HG02970 (cell line): ENCODE measurements around the gene ZNF490.
"Not testable (repeated sequence)": the region's sequence is repeated elsewhere in the genome, so short reads cannot be mapped to it uniquely, and the experiment has no call there.

Source experiments
- ATAC-seq: cut with Tn5 transposase; IDR thresholded peaks from one replicate; pipeline ENCODE4 v1.9.1; 2021; ENCODE audit warnings: mild to moderate bottlenecking, moderate library complexity, moderate number of reproducible peaks; ENCODE audit not compliant: unreplicated experiment, low FRiP score

Gene ZNF490

GRCh38 chr19:12623361-12624031 is 12.9 kb upstream of the ZNF490 start:
- no peak for ATAC-seq

- ATAC-seq, result not testable (repeated sequence)
These were observed 10.8 kb upstream of the ZNF490 start for GRCh38 chr19:12621253-12622024.

- no peak for ATAC-seq
These were observed 7.0 kb upstream of the ZNF490 start for GRCh38 chr19:12617646-12618045.

GRCh38 chr19:12611361-12611699 is 717 bp upstream of the ZNF490 start:
- ATAC-seq, result no peak

- no peak for ATAC-seq
These were observed 3.0 kb downstream of the ZNF490 start for GRCh38 chr19:12607631-12608030.

GRCh38 chr19:12606796-12607195 is 3.8 kb downstream of the ZNF490 start:
- ATAC-seq, result no peak

- ATAC-seq, result peak; percentile 43
These were observed 6.9 kb downstream of the ZNF490 start for GRCh38 chr19:12603714-12604113.

- ATAC-seq, result no peak
These were observed 13.0 kb downstream of the ZNF490 start for GRCh38 chr19:12597594-12597993.

GRCh38 chr19:12596927-12597548 is 13.6 kb downstream of the ZNF490 start:
- ATAC-seq, result no peak

- ATAC-seq, result no peak
These were observed 14.1 kb downstream of the ZNF490 start for GRCh38 chr19:12596485-12596884.

GRCh38 chr19:12581100-12581499 is 29.5 kb downstream of the ZNF490 start:
- ATAC-seq, result no peak

GRCh38 chr19:12580180-12580694 is 30.4 kb downstream of the ZNF490 start:
- ATAC-seq, result no peak

- ATAC-seq, result no peak
These were observed 32.0 kb downstream of the ZNF490 start for GRCh38 chr19:12578641-12579040.

GRCh38 chr19:12574036-12574435 is 36.6 kb downstream of the ZNF490 start:
- no peak for ATAC-seq

GRCh38 chr19:12567951-12568350 is 42.7 kb downstream of the ZNF490 start:
- no peak for ATAC-seq

- ATAC-seq, result not testable (repeated sequence)
These were observed 44.2 kb downstream of the ZNF490 start for GRCh38 chr19:12566380-12566779.

GRCh38 chr19:12564016-12564664 is 46.5 kb downstream of the ZNF490 start:
- no peak for ATAC-seq

- no peak for ATAC-seq
These were observed 55.1 kb downstream of the ZNF490 start for GRCh38 chr19:12555456-12555930.

GRCh38 chr19:12551060-12551832 is 59.4 kb downstream of the ZNF490 start, which contains the start of gene ZNF564:
Gene ZNF564 (minus strand): TSS chr19:12551482. CDS start chr19:12551332, 150 bp downstream.
- ATAC-seq, result peak; percentile 96

GRCh38 chr19:12546903-12547302 is 63.7 kb downstream of the ZNF490 start:
- no peak for ATAC-seq
